SH-SY5Y (cell line): Measurements from ENCODE around the gene GRAMD2A.

Experiments used
- GATA2 ChIP-seq: IDR thresholded peaks from 2 replicates; pipeline ENCODE4 v1.6.1; 2011; ENCODE audit warnings: mild to moderate bottlenecking, low read depth, low read length
- GATA3 ChIP-seq: IDR thresholded peaks from 2 replicates; pipeline ENCODE4 v1.6.1; 2011; ENCODE audit warnings: low read depth, mild to moderate bottlenecking, low read length, moderate library complexity

GRAMD2A gene

DNA sequence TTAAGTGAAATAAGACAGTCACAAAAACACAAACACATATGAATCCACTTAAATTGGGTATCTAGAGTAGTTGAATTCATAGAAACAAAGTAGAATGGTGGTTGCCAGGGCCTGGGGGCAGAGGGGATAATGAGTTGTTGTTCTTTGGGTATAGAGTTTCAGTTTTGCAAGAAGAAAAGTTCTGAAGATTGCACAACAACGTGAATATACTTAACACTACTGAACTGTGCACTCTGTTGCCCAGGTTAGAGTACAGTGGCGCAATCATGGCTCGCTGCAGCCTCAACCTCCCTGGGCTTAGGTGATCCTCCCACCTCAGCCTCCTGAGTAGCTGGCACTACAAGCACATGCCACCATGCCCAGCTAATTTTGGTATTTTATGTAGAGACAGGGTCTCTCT is 14.9 kb downstream of the GRAMD2A start:
- TF ChIP-seq GATA2 (no peak), GATA3 (no peak)

DNA sequence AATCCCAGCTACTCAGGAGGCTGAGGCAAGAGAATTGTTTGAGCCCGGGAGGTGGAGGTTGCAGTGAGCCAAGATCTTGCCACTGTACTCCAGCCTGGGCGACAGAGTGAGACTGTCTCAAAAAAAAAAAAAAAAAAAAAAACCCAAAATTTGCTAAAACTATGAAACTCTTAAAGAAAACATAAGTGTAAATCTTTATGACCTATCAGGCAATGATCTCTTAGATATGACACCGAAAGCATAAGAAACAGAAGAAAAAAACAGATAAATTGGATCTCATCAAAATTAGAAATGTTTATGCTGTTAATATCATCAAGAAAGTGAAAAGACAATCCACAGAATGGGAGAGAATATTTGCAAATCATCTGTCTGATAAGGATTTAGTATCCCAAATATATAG is 15.3 kb downstream of the GRAMD2A start:
- TF ChIP-seq GATA2, result no peak
- TF ChIP-seq GATA3, result no peak

DNA sequence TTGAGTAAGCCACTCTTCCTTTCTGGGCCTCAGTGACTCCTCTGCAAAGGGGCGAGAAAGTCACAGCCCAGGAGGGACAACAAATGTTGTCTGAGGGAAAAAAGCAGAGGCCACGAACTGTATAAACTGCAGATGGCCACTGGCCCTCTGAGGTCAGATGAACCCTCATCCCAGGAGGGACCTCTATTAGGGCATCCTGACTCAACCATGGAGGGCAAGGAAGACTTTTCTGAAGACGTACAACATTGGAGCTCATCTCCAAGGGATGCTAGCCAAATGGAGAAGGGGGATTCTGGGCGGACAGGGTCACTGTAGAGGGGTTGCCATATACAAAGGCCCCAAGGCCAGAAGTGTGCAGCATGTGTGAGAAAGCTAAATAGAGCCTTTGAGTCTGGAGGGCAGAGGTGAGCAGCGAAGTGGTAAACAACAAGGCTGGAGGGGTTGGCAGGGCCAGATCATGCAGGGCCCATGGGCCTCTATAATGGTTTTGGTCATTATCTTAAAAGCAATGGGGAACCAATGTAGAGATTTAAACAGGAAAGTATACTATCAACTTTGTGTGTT is 16.7 kb downstream of the GRAMD2A start:
- TF ChIP-seq GATA3, result no peak
- TF ChIP-seq GATA2, result no peak

DNA sequence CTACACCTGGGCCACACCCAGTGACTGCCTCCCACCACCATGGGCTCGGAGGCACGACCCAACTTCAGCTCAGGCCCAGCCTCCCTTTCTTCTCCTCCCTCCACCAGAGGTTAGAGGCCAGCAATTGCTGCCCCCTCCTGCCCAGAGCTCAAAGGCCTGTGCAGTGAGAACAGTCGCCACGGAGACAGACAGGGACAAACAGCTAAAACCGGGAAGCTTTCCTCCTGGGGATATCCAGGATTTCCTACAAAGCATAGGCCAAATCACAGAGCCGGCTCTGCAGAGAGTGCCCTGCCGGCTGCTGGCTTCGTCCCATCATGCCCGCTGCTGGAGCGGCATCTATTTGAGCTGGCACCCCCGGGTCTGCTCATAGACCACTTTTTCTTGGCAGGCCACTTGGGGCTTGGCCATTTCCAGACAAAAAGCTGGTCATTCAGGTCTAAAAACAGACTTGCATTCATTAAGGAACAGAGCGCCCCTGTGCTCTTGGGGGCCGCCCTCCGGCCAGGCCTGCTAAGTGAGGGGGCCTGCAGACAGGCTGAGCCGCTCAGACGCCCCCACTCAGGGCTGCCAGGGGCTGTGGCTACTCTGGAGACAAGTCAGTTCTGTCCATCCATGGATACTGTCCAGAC is 17.5 kb downstream of the GRAMD2A start:
- no peak for TF ChIP-seq GATA2
- TF ChIP-seq GATA3, result no peak

DNA sequence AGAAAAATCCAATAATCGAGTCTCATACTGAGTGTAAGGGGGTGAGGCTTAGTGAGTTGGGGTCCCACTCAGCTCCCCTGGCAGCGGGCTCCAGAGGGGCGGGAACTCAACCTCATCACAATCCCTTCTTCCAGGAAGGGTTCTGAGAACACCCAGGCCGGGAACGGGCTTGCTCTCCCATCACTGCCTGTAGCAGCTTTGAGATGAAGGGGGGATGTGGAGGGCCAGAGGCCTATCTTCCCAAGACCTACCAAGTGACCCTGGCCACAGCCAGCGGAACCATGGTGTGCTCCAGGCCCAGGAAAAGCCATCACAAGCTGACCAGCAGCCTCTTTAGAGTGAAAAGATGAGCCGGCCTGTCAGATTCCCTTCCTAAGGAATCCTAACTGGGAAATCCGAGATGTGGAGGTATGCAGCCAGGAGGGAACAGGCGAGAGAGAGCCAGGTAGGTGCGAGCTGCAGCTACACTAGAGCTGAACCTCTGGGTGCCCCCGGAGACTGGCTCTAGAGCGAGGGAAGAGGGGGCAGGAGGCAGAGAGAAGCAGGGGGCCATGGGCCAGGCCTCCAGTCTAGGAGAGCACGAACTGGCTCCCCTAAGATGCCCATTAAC is 18.5 kb downstream of the GRAMD2A start:
- TF ChIP-seq GATA2, result no peak
- no peak for TF ChIP-seq GATA3

DNA sequence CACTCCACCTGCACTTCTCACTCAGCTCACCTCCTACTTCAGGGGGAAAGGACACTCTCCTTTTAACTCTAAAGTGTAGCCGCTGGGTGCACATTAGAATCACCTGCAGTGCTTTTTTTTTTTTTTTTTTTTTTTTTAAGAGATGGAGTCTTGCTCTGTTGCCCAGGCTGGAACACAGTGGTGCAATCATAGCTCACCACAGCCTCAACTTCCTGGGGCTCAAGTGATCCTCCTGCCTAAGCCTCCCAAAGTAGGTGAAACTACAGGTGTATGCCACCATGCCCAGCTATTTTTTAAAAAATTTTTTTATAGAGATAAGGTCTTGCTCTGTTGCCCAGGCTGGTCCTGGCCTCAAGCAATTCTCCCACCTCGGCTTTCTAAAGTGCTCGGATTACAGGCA is 20.8 kb downstream of the GRAMD2A start:
- no peak for TF ChIP-seq GATA3
- TF ChIP-seq GATA2, result no peak

DNA sequence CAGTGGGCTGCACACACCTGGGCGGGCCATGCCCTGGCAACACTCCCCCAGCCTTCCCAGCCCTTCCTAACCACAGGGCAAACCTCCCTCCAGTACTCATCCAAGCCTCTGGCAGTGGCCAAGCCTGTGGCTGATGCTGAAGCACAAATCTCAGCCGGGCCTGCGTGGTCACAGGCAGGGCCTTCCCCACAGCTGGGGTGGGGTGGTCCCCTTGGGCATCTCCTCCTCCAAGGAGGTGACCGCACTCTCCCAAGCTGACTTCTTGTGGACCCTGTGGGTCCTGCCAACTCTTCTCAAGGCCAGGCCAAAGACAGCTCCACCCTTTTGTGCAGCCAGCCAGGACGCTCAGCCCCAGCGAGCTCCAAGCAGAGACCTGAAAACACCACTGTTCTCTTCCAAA is 21.4 kb downstream of the GRAMD2A start:
- TF ChIP-seq GATA3, result no peak
- TF ChIP-seq GATA2, result no peak

DNA sequence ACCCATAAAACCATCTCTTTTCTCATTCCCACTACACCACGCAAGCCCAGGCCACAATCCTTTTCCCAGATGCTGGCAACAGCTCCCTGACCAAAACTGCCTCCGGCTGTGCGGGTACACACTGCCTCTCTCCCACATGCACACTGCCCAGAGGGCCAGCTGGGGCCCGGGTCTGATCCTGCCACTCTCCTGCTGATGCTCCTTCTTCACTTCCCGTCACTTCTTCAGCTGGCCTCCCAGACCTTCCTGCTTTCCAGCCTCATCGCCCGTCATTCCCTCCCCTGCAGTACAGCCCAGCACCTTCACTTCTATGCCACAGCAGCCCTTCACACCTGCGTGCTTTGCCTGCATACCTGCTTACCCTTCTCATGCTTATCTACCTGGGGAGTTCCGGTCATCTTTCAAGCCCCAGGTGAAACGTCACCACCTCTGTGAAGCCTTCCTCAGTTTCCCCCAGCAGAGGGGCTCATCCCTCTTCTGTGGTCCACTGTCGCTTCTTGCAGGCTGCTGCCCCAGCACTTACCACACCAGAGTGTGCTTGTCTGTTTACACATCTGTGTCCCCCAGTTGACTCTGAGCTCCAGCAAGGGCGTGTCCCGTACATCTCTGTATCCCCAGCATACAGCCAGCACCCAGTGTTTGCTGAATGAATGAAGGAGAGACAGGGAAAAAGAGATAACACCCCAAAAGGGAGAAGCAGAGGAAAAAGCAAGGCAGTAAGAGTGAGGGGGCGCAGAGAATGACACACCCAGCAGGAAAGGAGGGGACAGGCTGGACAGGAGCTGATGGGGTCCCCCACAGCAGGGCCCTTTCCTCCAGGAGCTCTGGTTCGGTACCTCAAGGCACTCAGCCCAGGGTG is 22.2 kb downstream of the GRAMD2A start:
- no peak for TF ChIP-seq GATA2
- no peak for TF ChIP-seq GATA3

DNA sequence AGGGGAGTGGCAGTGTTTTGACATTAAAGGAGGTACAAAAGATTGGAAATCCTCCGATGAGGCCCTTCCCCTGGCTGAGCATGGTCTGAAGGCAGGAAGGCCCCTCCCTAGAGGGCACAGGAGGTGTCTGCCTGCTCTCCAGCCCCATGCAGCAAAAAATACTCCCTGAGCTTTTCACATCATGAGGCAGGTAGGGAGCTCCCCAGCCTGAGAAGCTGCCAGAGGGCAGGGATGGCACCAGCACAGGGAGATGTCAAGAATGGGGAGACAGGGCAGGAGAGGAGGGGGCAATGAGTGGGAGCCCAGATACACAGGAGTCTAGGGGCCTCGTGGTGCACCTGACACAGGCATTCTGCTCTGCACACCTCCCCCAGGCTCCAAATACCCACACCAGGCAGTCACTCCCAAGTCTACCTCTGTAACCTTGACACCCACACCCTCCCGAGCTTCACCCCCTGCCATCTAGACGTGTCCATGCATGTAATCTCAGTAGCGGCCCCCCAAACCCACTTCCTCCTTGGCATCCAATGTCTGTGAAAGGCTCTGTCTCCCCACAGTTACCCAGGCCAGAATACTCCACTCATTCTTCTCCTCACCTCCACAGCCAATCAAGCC is 22.9 kb downstream of the GRAMD2A start:
- TF ChIP-seq GATA2 (no peak), GATA3 (no peak)

DNA sequence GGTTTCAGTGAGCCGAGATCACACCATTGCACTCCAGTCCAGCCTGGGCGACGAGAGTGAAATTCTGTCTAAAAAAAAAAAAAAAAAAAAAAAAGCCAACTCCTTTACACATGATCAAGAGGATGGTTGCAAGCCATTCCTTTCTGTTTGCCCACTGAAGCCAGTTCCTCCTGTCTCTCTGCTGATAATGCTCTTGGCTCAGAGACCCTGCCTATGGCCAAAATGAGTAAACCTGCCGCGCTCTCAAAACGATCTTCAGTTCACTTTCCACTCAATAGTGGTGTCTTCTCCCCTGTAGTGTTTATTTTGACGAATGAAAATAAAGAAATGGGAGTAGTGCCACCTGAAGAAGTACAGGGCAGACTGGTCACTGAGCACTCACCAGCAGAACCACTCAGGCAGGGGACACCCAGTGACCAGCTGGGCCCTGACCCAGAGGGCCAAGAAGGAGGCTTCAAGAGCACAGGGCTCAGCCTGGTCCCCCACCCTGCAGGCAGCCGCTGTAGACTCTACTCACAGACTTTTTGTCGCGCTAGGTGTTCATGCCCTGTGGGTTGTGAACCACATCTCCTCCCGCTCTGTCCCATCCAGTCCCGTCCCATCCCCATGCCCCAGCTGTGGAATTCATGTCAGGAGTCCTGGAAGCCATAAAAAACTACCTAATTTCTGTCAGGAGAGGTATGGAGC is 23.6 kb downstream of the GRAMD2A start:
- TF ChIP-seq GATA3 (no peak), GATA2 (no peak)

DNA sequence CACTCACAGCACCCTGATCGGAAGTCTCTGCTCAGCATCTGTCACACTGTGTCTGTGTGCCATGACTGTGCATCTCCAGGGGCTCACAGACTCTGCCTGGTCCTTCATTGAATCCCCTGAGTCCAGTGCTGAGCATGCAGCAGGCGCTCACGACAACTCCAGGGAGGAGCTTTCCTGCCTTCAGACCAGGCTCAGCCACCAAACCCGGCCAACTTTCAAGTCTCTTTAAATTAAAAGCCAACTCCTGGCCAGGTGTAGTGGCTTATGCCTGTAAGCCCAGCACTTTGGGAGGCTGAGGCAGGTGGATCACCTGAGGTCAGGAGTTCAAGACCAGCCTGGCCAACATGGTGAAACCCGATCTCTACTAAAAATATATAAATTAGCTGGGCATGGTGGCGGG is 24.2 kb downstream of the GRAMD2A start:
- TF ChIP-seq GATA3, result no peak

DNA sequence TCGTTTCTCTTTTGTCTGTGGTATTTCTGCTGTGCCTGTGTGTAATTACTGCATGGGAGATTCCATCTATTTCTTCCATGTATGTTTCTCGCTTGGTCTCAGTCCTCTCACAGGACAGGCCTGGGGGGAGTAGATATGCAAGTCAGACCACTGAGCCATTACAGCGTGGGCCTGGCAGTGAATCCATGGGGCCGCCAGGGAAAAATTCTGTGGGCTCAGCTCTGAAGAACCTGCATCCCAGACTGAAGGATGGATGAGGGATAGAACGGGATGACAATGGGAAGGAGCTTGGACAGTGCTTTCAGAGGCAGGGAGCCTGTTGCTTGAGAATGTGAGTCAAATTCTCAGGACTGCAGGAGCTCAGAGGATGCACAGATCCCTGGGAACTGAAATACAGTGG is 24.8 kb downstream of the GRAMD2A start:
- TF ChIP-seq GATA2 (no peak), GATA3 (no peak)

DNA sequence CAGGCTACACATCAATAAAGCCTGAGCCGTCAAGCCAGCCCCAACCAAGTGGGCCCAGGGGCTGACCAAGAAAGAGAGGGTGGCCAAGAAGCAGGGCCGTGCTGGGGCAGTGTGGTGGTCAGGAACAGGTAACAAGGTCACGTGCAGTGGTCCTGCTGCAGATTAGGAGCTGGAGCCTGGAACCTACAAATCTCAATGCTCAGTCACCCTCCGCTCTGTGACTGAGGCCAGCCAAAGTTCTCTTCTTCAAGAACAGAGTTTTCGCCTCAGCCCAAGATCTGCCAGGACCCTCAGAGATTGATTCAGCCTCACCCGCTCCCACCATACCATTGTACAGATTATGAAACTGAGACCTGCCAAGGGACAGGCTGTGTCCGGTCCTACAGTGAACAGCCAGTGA is 26.9 kb downstream of the GRAMD2A start:
- TF ChIP-seq GATA2 (no peak), GATA3 (no peak)
